ENCODE data around the gene MOCOS.

- TF ChIP-seq CTCF (IDR thresholded peaks at IDR 0.05) (no peak), EZH2 (IDR thresholded peaks at IDR 0.05; ENCODE audit: borderline replicate concordance, insufficient read depth, low read depth, low read length, poor library complexity, severe bottlenecking) (no peak)
These were observed 9.4 kb upstream of the MOCOS start for GRCh38 chr18:36177913-36178312.
